Dermis microvascular lymphatic vessel endothelial cell (primary cell): ENCODE measurements around the gene S100A4. TPM values are rescaled to one million over a fixed set of nuclear protein-coding genes. Genes with fewer than 3 reads are reported as not detected.
"Not testable (repeated sequence)": the region's sequence is repeated elsewhere in the genome, so short reads cannot be mapped to it uniquely, and the experiment has no call there.

ENCODE experiments used
- DNase-seq, 2 donors: peaks; one replicate each; pipeline versions ENCODE4 v3.0.0 to v3.0.0-alpha.2; 2010; ENCODE audit warnings: low read depth in 2 of 2
- total RNA-seq: library from RNA; depleted of rRNA; stranded (reverse); fragments of >200 nt; gene quantifications from 2 replicates; pipeline ENCODE4 v1.2.1, GENCODE V29; 2014

The S100A4 gene
- total RNA-seq, 1 donor from 2014 or later: 35.9 TPM

- peak in 1 of 2 donors; percentile 41 for DNase-seq
Observed at GRCh38 chr1:153534226-153534924, 11.2 kb downstream of the S100A4 start.

- DNase-seq: peak; percentile 56 to 96
Observed at GRCh38 chr1:153533689-153534201, 11.9 kb downstream of the S100A4 start.

- peak in 1 of 2 donors; percentile 84 for DNase-seq
Observed at GRCh38 chr1:153532769-153533599, 12.6 kb downstream of the S100A4 start.

- peak in 1 of 2 donors; percentile 46 for DNase-seq
Observed at GRCh38 chr1:153532181-153532580, 13.4 kb downstream of the S100A4 start.

GRCh38 chr1:153531638-153532037 lies 14.0 kb downstream of the S100A4 start:
- no peak for DNase-seq

GRCh38 chr1:153527683-153528040 lies 17.9 kb downstream of the S100A4 start:
- DNase-seq: no peak

- no peak for DNase-seq
Observed at GRCh38 chr1:153527023-153527682, 18.5 kb downstream of the S100A4 start.

GRCh38 chr1:153526132-153526543 lies 19.5 kb downstream of the S100A4 start:
- DNase-seq: peak; percentile 58 to 64

GRCh38 chr1:153525088-153525728 lies 20.4 kb downstream of the S100A4 start:
- DNase-seq: peak in 1 of 2 donors; percentile 53

- DNase-seq: not testable (repeated sequence)
Observed at GRCh38 chr1:153522353-153523048, 23.1 kb downstream of the S100A4 start.

- DNase-seq: not testable (repeated sequence)
Observed at GRCh38 chr1:153521808-153522207, 23.8 kb downstream of the S100A4 start.

GRCh38 chr1:153520818-153521476 lies 24.7 kb downstream of the S100A4 start:
- no peak for DNase-seq

GRCh38 chr1:153520137-153520691 lies 25.4 kb downstream of the S100A4 start:
- DNase-seq: not testable (repeated sequence)

GRCh38 chr1:153519242-153519641 lies 26.4 kb downstream of the S100A4 start:
- DNase-seq: no peak

- no peak for DNase-seq
Observed at GRCh38 chr1:153515504-153516394, 29.9 kb downstream of the S100A4 start.

- DNase-seq: no peak
Observed at GRCh38 chr1:153513666-153514065, 31.9 kb downstream of the S100A4 start.

GRCh38 chr1:153513023-153513422 lies 32.6 kb downstream of the S100A4 start:
- no peak for DNase-seq

- DNase-seq: peak; percentile 65 to 87
Observed at GRCh38 chr1:153510984-153511410, 34.6 kb downstream of the S100A4 start.
